A549 (cell line): Measurements from ENCODE around the gene KDM6B. TPM values are rescaled to one million over a fixed set of nuclear protein-coding genes. Genes with fewer than 3 reads are reported as not detected.

ENCODE experiments used
- ATAC-seq, 2 experiments: fragments of 200-7000 bp in 1 of 2; fragments of >200 bp in 1 of 2; cut with Nextera tagmentation in 1 of 2; cut with Tn5 transposase in 1 of 2; 3 replicates each; pipeline versions ENCODE4 v1.8.0 to v1.9.1; 2018 to 2020; ENCODE audit warnings: mild to moderate bottlenecking in 1 of 2, moderate library complexity in 1 of 2
- CTCF ChIA-PET: fragments of 300-600 bp; sonication (Branson Sonifier 250); formaldehyde crosslinking; extraction: SDS; loops from one replicate; lab custom pipeline; 2021; ENCODE audit warnings: antibody characterized with exemption, inconsistent platforms; lab: Yijun Ruan, JAX
- POLR2A ChIA-PET: fragments of 350-600 bp; formaldehyde crosslinking; extraction: SDS; loops from one replicate; lab custom pipeline; 2021; ENCODE audit warnings: antibody characterized with exemption, inconsistent platforms; lab: Yijun Ruan, JAX
- DNase-seq, 2 experiments: peaks; one replicate each; pipeline versions ENCODE4 v3.0.0 to v3.0.0-alpha.2; 2011 to 2016; ENCODE audit warnings: low read depth in 1 of 2, low spot score in 1 of 2
- FAIRE-seq: peaks from 2 replicates; lab custom pipeline; 2011; peaks lifted over from hg19 to GRCh38; lab: Jason Lieb, UNC
- H3K27ac ChIP-seq, 2 experiments: fragments of >200 bp; sonication (Bioruptor Twin); formaldehyde crosslinking; 3 replicates each; pipeline ENCODE4 v1.5.1; 2016 to 2017
- H3K4me1 ChIP-seq: fragments of >200 bp; sonication (Bioruptor Twin); formaldehyde crosslinking; 3 replicates; pipeline ENCODE4 v1.6.1; 2016
- H3K4me2 ChIP-seq: fragments of >200 bp; sonication (Bioruptor Twin); formaldehyde crosslinking; 3 replicates; pipeline ENCODE4 v1.6.1; 2016
- H3K4me3 ChIP-seq: fragments of >200 bp; sonication (Bioruptor Twin); formaldehyde crosslinking; 3 replicates; pipeline ENCODE4 v1.5.1; 2016
- H3K9me3 ChIP-seq: fragments of >200 bp; sonication (Bioruptor Twin); formaldehyde crosslinking; 3 replicates; pipeline ENCODE4 v1.6.1; 2016
- ATOH8 ChIP-seq: fragments of 250-450 bp; sonication (Bioruptor Pico); IDR thresholded peaks from 2 replicates; pipeline ENCODE4 v1.5.0; 2020; ENCODE audit warnings: low read depth, mild to moderate bottlenecking, moderate library complexity
- BHLHE40 ChIP-seq: IDR thresholded peaks from 2 replicates; pipeline ENCODE4 v1.6.1; 2012; ENCODE audit warnings: low read depth, low read length, inconsistent platforms
- CBX8 ChIP-seq: fragments of 200-600 bp; sonication (generic); IDR thresholded peaks from 2 replicates; pipeline ENCODE4 v1.6.1; 2016
- CHD2 ChIP-seq: fragments of 150-350 bp; IDR thresholded peaks from 2 replicates; pipeline ENCODE4 v1.6.1; 2014; ENCODE audit warnings: low read length; ENCODE audit not compliant: partially characterized antibody
- EHF ChIP-seq: fragments of 250-450 bp; sonication (Bioruptor Pico); IDR thresholded peaks from 2 replicates; pipeline ENCODE4 v1.5.0; 2020; ENCODE audit warnings: mild to moderate bottlenecking
- EP300 ChIP-seq, 2 experiments: fragments of >200 bp; sonication (Bioruptor Twin); formaldehyde crosslinking; IDR thresholded peaks; 2 replicates in 1 of 2; 3 replicates in 1 of 2; pipeline ENCODE4 v1.6.1; 2016 to 2017
- ESRRA ChIP-seq: fragments of 150-350 bp; IDR thresholded peaks from 2 replicates; pipeline ENCODE4 v1.6.1; 2014; ENCODE audit warnings: mild to moderate bottlenecking, low read length, borderline replicate concordance
- HDAC2 ChIP-seq: fragments of 200-600 bp; sonication (generic); IDR thresholded peaks from 2 replicates; pipeline ENCODE4 v1.6.1; 2016
- HEYL ChIP-seq: fragments of 250-450 bp; sonication (Bioruptor Pico); IDR thresholded peaks from 2 replicates; pipeline ENCODE4 v1.8.0; 2021; ENCODE audit warnings: mild to moderate bottlenecking, moderate library complexity
- HOXB13 ChIP-seq: fragments of 250-450 bp; sonication (Bioruptor Pico); IDR thresholded peaks from 2 replicates; pipeline ENCODE4 v1.5.0; 2020; ENCODE audit warnings: low read depth, mild to moderate bottlenecking, moderate library complexity
- JUN ChIP-seq, 2 experiments: fragments of >200 bp; sonication (Bioruptor Twin); formaldehyde crosslinking; IDR thresholded peaks; 2 replicates in 1 of 2; 3 replicates in 1 of 2; pipeline ENCODE4 v1.6.1; 2016 to 2017
- JUNB ChIP-seq: fragments of >200 bp; sonication (Bioruptor Twin); formaldehyde crosslinking; IDR thresholded peaks from 2 replicates; pipeline ENCODE4 v1.6.1; 2016
- MAZ ChIP-seq: fragments of 150-350 bp; IDR thresholded peaks from 2 replicates; pipeline ENCODE4 v1.6.1; 2014; ENCODE audit warnings: antibody characterized with exemption, low read depth, low read length, borderline replicate concordance
- PHF8 ChIP-seq: fragments of 200-600 bp; sonication (generic); IDR thresholded peaks from 2 replicates; pipeline ENCODE4 v1.6.1; 2016; ENCODE audit warnings: low read depth, mild to moderate bottlenecking, antibody characterized with exemption, moderate library complexity, borderline replicate concordance
- POLR2AphosphoS2 ChIP-seq: conservative IDR thresholded peaks from 2 replicates; pipeline ENCODE4 v1.6.1; 2012; ENCODE audit warnings: low read length, improper control_type of control experiment, inconsistent platforms
- RAD21 ChIP-seq, 2 experiments: fragments of >200 bp in 1 of 2; sonication (Bioruptor Twin) in 1 of 2; formaldehyde crosslinking in 1 of 2; IDR thresholded peaks in 1 of 2; conservative IDR thresholded peaks in 1 of 2; 2 replicates in 1 of 2; 3 replicates in 1 of 2; pipeline ENCODE4 v1.6.1; 2012 to 2018; ENCODE audit warnings: inconsistent platforms in 1 of 2
- RARB ChIP-seq: fragments of 250-450 bp; sonication (Bioruptor Pico); IDR thresholded peaks from 2 replicates; pipeline ENCODE4 v1.8.0; 2021; ENCODE audit warnings: mild to moderate bottlenecking, moderate library complexity
- TFCP2L1 ChIP-seq: fragments of 250-450 bp; sonication (Bioruptor Pico); IDR thresholded peaks from 2 replicates; pipeline ENCODE4 v1.5.0; 2021; ENCODE audit warnings: mild to moderate bottlenecking
- USF2 ChIP-seq: fragments of 450-650 bp; IDR thresholded peaks from 2 replicates; pipeline ENCODE4 v1.6.1; 2014; ENCODE audit warnings: antibody characterized with exemption
- ZNF302 ChIP-seq: fragments of 250-450 bp; sonication (Bioruptor Pico); IDR thresholded peaks from 2 replicates; pipeline ENCODE4 v1.9.0; 2021; ENCODE audit warnings: inconsistent platforms, mild to moderate bottlenecking, moderate library complexity
- WGBS: methylation state at CpG from one replicate; pipeline ENCODE4 v1.1.6; 2017; ENCODE audit errors: missing lambda C conversion rate; 5-methylcytosine and 5-hydroxymethylcytosine counted together
- polyA plus RNA-seq, 4 experiments: library from polyadenylated mRNA; depleted of rRNA in 3 of 4; stranded (reverse); fragments of >200 nt; fragmentation: RNase III in 1 of 4; extraction: RNeasy Plus Mini Kit Qiagen cat#74134 plus additional on column Dnase treatment in 1 of 4; gene quantifications; 2 replicates in 3 of 4; 3 replicates in 1 of 4; pipeline ENCODE4 v1.2.3, GENCODE V29; 2011 to 2017
- TF ChIP-seq, protein P1 (sequence below): fragments of 150-350 bp; IDR thresholded peaks from 2 replicates; pipeline ENCODE4 v1.6.1; 2014; ENCODE audit warnings: low read depth, mild to moderate bottlenecking, low read length

KDM6B gene
- polyA plus RNA-seq, 2 of the 4 experiments (the other 2 are of a cell fraction): 1.3 to 8.8 TPM

GRCh38 chr17:7852262-7852670, 18.2 kb downstream of the KDM6B start:
- TF ChIP-seq ATOH8 (CRISPR knock-in tag): no peak
- no peak for TF ChIP-seq TFCP2L1
- TF ChIP-seq, protein P1, sequence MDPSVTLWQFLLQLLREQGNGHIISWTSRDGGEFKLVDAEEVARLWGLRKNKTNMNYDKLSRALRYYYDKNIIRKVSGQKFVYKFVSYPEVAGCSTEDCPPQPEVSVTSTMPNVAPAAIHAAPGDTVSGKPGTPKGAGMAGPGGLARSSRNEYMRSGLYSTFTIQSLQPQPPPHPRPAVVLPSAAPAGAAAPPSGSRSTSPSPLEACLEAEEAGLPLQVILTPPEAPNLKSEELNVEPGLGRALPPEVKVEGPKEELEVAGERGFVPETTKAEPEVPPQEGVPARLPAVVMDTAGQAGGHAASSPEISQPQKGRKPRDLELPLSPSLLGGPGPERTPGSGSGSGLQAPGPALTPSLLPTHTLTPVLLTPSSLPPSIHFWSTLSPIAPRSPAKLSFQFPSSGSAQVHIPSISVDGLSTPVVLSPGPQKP: no peak
- TF ChIP-seq ZNF302: no peak
- TF ChIP-seq CHD2: no peak
- TF ChIP-seq HOXB13 (CRISPR knock-in tag): no peak
- TF ChIP-seq EP300 (IDR thresholded peaks at IDR 0.05): no peak
- TF ChIP-seq CBX8: no peak
- no peak for TF ChIP-seq EHF (CRISPR knock-in tag)
- TF ChIP-seq HEYL (CRISPR knock-in tag): no peak
- DNase-seq (no peak), FAIRE-seq (no peak), ATAC-seq (no peak)
- ChIA-PET POLR2A (no interaction called here), CTCF (interaction anchor here (0.9 to 25.1 kb wide), 4 partner anchors 22 to 164 kb away, joined by 3 to 677 read pairs (median 8); partner anchors contain the start of genes KDM6B and WRAP53)
- peaks cover 23% of the 10 kb centered on the region; the same call in 2 of the 3 replicates for H3K4me1 ChIP-seq
- H3K9me3 ChIP-seq: no peaks in the 10 kb centered on the region
- H3K27ac ChIP-seq: no peak overlapping the region
- H3K4me3 ChIP-seq: no peak overlapping the region
- WGBS: 90% methylated on average over 20 of the region's 20 CpGs
- H3K4me2 ChIP-seq: peak overlapping the region; percentile 26; the same call in 1 of the 3 replicates

- Histone ChIP-seq H3K4me2 (no peak overlapping the region), H3K4me3 (no peak overlapping the region), H3K4me1 (peaks cover 23% of the 10 kb centered on the region; the same call in 2 of the 3 replicates), H3K27ac (no peak overlapping the region), H3K9me3 (no peaks in the 10 kb centered on the region)
- WGBS: 93% methylated on average over 49 of the region's 51 CpGs
- DNase-seq (no peak), ATAC-seq (no peak), FAIRE-seq (no peak)
- no peak for TF ChIP-seq PHF8
- no peak for TF ChIP-seq ESRRA
- TF ChIP-seq JUN (IDR thresholded peaks at IDR 0.05): 0 out of 5 replicates have a peak, but pooled peaks of 1 of the 2 experiments have one; percentile 4
- no peak for TF ChIP-seq USF2
- TF ChIP-seq POLR2AphosphoS2: 0 out of 2 replicates have a peak, but pooled peaks have one; percentile 44
- POLR2A ChIA-PET: no interaction called here
- CTCF ChIA-PET: interaction anchor here (0.7 to 25.1 kb wide), 5 partner anchors 23 to 165 kb away, joined by 3 to 677 read pairs (median 4); partner anchors contain the start of genes KDM6B and WRAP53
These were observed 19.1 kb downstream of the KDM6B start for GRCh38 chr17:7852919-7853690.

- DNase-seq: no peak
- POLR2A ChIA-PET: no interaction called here
- no peaks in the 10 kb centered on the region for H3K9me3 ChIP-seq
- TF ChIP-seq RAD21 (conservative IDR thresholded peaks at IDR 0.05 in 1 of 2, IDR thresholded peaks at IDR 0.05 in 1 of 2) (no peak), JUNB (no peak), MAZ (no peak), EHF (CRISPR knock-in tag) (no peak), HDAC2 (no peak), BHLHE40 (no peak), RARB (CRISPR knock-in tag) (no peak)
- TF ChIP-seq, all 56 proteins: peak for 0
- Histone ChIP-seq H3K4me3 (no peak overlapping the region), H3K27ac (no peak overlapping the region), H3K4me2 (no peak overlapping the region), H3K4me1 (peaks cover 23% of the 10 kb centered on the region)
- FAIRE-seq: no peak
- 90% methylated on average over 21 of the region's 21 CpGs for WGBS
- no peak for ATAC-seq
- CTCF ChIA-PET: interaction anchor here (0.7 to 25.1 kb wide), 3 partner anchors 24 to 163 kb away, joined by 4 to 677 read pairs (median 12); partner anchors contain the start of gene KDM6B
These were observed 19.6 kb downstream of the KDM6B start for GRCh38 chr17:7853691-7854038.
